Common myeloid progenitor, CD34-positive (primary cell): ENCODE results near the gene SLX4IP.

Experiments used
- CTCF ChIA-PET: fragments of 350-600 bp; sonication (Branson Sonifier 250); formaldehyde crosslinking; loops from one replicate; lab custom pipeline; 2021; ENCODE audit warnings: antibody characterized with exemption; lab: Charles Lee
- POLR2A ChIA-PET: fragments of 350-600 bp; sonication (Branson Sonifier 250); formaldehyde crosslinking; loops from one replicate; lab custom pipeline; 2021; ENCODE audit warnings: antibody characterized with exemption; lab: Charles Lee
- DNase-seq, 3 donors: peaks; one replicate each; pipeline versions ENCODE4 v3.0.0 to v3.0.0-alpha.2; 2013
- H3K27ac ChIP-seq, 2 experiments: 1 replicate in 1 of 2; 2 replicates in 1 of 2; pipeline ENCODE4 v1.7.0; 2013; ENCODE audit warnings: inconsistent platforms in 2 of 2, low read length in 2 of 2, mild to moderate bottlenecking in 2 of 2, low read depth in 1 of 2, moderate library complexity in 1 of 2; ENCODE audit not compliant: severe bottlenecking in 2 of 2, insufficient read depth in 1 of 2, poor library complexity in 1 of 2
- H3K27me3 ChIP-seq, 5 experiments: replicated peaks in 2 of 5; 1 replicate in 3 of 5; 2 replicates in 2 of 5; pipeline versions ENCODE4 v1.6.1 to v1.7.0; 2013; ENCODE audit warnings: low read length in 4 of 5, mild to moderate bottlenecking in 2 of 5, moderate library complexity in 2 of 5, inconsistent platforms in 1 of 5; ENCODE audit not compliant: insufficient read depth in 5 of 5, control insufficient read depth in 4 of 5
- H3K36me3 ChIP-seq, 4 experiments: 1 replicate in 2 of 4; 2 replicates in 2 of 4; pipeline versions ENCODE4 v1.6.1 to v1.7.0; 2013; ENCODE audit warnings: low read length in 3 of 4, control low read depth in 1 of 4, mild to moderate bottlenecking in 1 of 4; ENCODE audit not compliant: control insufficient read depth in 4 of 4, insufficient read depth in 4 of 4
- H3K4me1 ChIP-seq, 4 experiments: 1 replicate in 3 of 4; 2 replicates in 1 of 4; pipeline versions ENCODE4 v1.6.1 to v1.7.1; 2013; ENCODE audit warnings: low read length in 3 of 4, mild to moderate bottlenecking in 3 of 4, control low read depth in 1 of 4, inconsistent platforms in 1 of 4, moderate library complexity in 1 of 4; ENCODE audit not compliant: control insufficient read depth in 4 of 4, insufficient read depth in 4 of 4; ENCODE audit errors: control extremely low read depth in 1 of 4
- H3K4me3 ChIP-seq, 7 experiments: 1 replicate in 4 of 7; 2 replicates in 3 of 7; pipeline versions ENCODE4 v1.5.1 to v1.7.0; 2013; ENCODE audit warnings: mild to moderate bottlenecking in 7 of 7, low read length in 6 of 7, moderate library complexity in 6 of 7, inconsistent platforms in 2 of 7, low read depth in 2 of 7, control low read depth in 1 of 7; ENCODE audit not compliant: insufficient read depth in 4 of 7, control insufficient read depth in 1 of 7; ENCODE audit errors: extremely low read depth in 1 of 7
- H3K9me3 ChIP-seq, 5 experiments: 1 replicate in 4 of 5; 2 replicates in 1 of 5; pipeline versions ENCODE4 v1.6.1 to v1.7.1; 2013; ENCODE audit warnings: low read length in 4 of 5, mild to moderate bottlenecking in 2 of 5, inconsistent platforms in 1 of 5, low read depth in 1 of 5, moderate library complexity in 1 of 5; ENCODE audit not compliant: control insufficient read depth in 4 of 5, insufficient read depth in 2 of 5; ENCODE audit errors: control extremely low read depth in 1 of 5
- WGBS: methylation state at CpG from one replicate; pipeline ENCODE4 v1.1.5; 2013; ENCODE audit not compliant: insufficient coverage; 5-methylcytosine and 5-hydroxymethylcytosine counted together

The SLX4IP gene

GRCh38 chr20:10468340-10468845 is 33.3 kb downstream of the SLX4IP start:
- no peak for DNase-seq
- H3K27me3 ChIP-seq: no peaks in the 10 kb centered on the region
- peaks cover 0 to 12% (median 0%) of the 10 kb centered on the region in 5 experiments for H3K9me3 ChIP-seq
- CTCF ChIA-PET: interaction anchor here (0.8 to 3.0 kb wide), 10 partner anchors 10 to 1075 kb away, joined by 3 to 31 read pairs (median 4); no protein-coding TSS in a partner anchor
- H3K4me3 ChIP-seq: no peak overlapping the region
- peaks cover 4 to 44% (median 16%) of the 10 kb centered on the region in 4 experiments for H3K4me1 ChIP-seq
- no peak overlapping the region for H3K27ac ChIP-seq
- H3K36me3 ChIP-seq: peaks cover 0 to 16% (median 4%) of the 10 kb centered on the region in 4 experiments
- POLR2A ChIA-PET: interaction anchor here (0.8 kb wide), 1 partner anchor 215 kb away, joined by 3 read pairs; no protein-coding TSS in a partner anchor
- 50% methylated on average over 2 of the region's 2 CpGs for WGBS

GRCh38 chr20:10469056-10469455 is 34.0 kb downstream of the SLX4IP start:
- 100% methylated on average over 1 of the region's 2 CpGs for WGBS
- Histone ChIP-seq H3K4me1 (peaks cover 4 to 51% (median 19%) of the 10 kb centered on the region in 4 experiments), H3K4me3 (no peak overlapping the region), H3K36me3 (peaks cover 0 to 12% (median 0%) of the 10 kb centered on the region in 4 experiments), H3K27ac (no peak overlapping the region), H3K9me3 (peaks cover 0 to 6% (median 0%) of the 10 kb centered on the region in 5 experiments), H3K27me3 (no peaks in the 10 kb centered on the region)
- POLR2A ChIA-PET: no interaction called here
- CTCF ChIA-PET: interaction anchor here (0.9 to 3.0 kb wide), 7 partner anchors 10 to 1074 kb away, joined by 3 to 31 read pairs (median 6); no protein-coding TSS in a partner anchor
- DNase-seq: no peak

GRCh38 chr20:10469599-10469998 is 34.5 kb downstream of the SLX4IP start:
- Histone ChIP-seq H3K4me1 (peaks cover 4 to 56% (median 24%) of the 10 kb centered on the region in 4 experiments), H3K4me3 (peak overlapping the region in 1 of 7 experiments; percentile 31), H3K36me3 (peaks cover 0 to 11% (median 0%) of the 10 kb centered on the region in 4 experiments), H3K9me3 (peaks cover 0 to 5% (median 0%) of the 10 kb centered on the region in 5 experiments), H3K27ac (no peak overlapping the region), H3K27me3 (no peaks in the 10 kb centered on the region)
- peak; percentile 83 to 93 (median 92) for DNase-seq
- ChIA-PET CTCF (interaction anchor here (0.7 to 12.8 kb wide), 4 partner anchors 35 to 80 kb away, joined by 3 to 113 read pairs (median 4); no protein-coding TSS in a partner anchor), POLR2A (interaction anchor here (0.7 kb wide), 1 partner anchor 104 kb away, joined by 4 read pairs; no protein-coding TSS in a partner anchor)
- WGBS: 0% methylated on average over 4 of the region's 7 CpGs

GRCh38 chr20:10470276-10470675 is 35.2 kb downstream of the SLX4IP start:
- peaks cover 4 to 63% (median 31%) of the 10 kb centered on the region in 4 experiments for H3K4me1 ChIP-seq
- H3K36me3 ChIP-seq: peaks cover 0 to 5% (median 0%) of the 10 kb centered on the region in 4 experiments
- H3K9me3 ChIP-seq: peaks cover 0 to 5% (median 0%) of the 10 kb centered on the region in 5 experiments
- no peaks in the 10 kb centered on the region for H3K27me3 ChIP-seq
- no peak overlapping the region for H3K4me3 ChIP-seq
- H3K27ac ChIP-seq: no peak overlapping the region
- ChIA-PET POLR2A (no interaction called here), CTCF (interaction anchor here (0.7 to 12.8 kb wide), 6 partner anchors 19 to 79 kb away, joined by 3 to 113 read pairs (median 4); no protein-coding TSS in a partner anchor)
- DNase-seq: no peak
- WGBS: 100% methylated on average over 4 of the region's 6 CpGs

- no peak overlapping the region for H3K27ac ChIP-seq
- CTCF ChIA-PET: interaction anchor here (0.8 to 12.8 kb wide), 7 partner anchors 9 to 80 kb away, joined by 3 to 113 read pairs (median 4); no protein-coding TSS in a partner anchor
- H3K4me3 ChIP-seq: no peak overlapping the region
- 100% methylated on average over 2 of the region's 2 CpGs for WGBS
- H3K36me3 ChIP-seq: peaks cover 0 to 5% (median 0%) of the 10 kb centered on the region in 4 experiments
- POLR2A ChIA-PET: no interaction called here
- DNase-seq: no peak
- peaks cover 0 to 5% (median 0%) of the 10 kb centered on the region in 5 experiments for H3K9me3 ChIP-seq
- H3K4me1 ChIP-seq: peaks cover 9 to 82% (median 43%) of the 10 kb centered on the region in 4 experiments
- H3K27me3 ChIP-seq: no peaks in the 10 kb centered on the region
Measured at GRCh38 chr20:10472871-10473270, 37.8 kb downstream of the SLX4IP start.

- Histone ChIP-seq H3K4me1 (peaks cover 9 to 71% (median 35%) of the 10 kb centered on the region in 4 experiments), H3K27me3 (no peaks in the 10 kb centered on the region), H3K9me3 (peaks cover 0 to 5% (median 0%) of the 10 kb centered on the region in 5 experiments), H3K4me3 (peak overlapping the region in 4 of 7 experiments; percentile 1 to 46 (median 4)), H3K27ac (no peak overlapping the region), H3K36me3 (peaks cover 0 to 5% (median 0%) of the 10 kb centered on the region in 4 experiments)
- 54% methylated on average over 5 of the region's 11 CpGs for WGBS
- peak in 2 of 3 donors; percentile 49 to 52 for DNase-seq
- ChIA-PET CTCF (interaction anchor here (0.8 to 12.8 kb wide), 15 partner anchors 10 to 199 kb away, joined by 3 to 113 read pairs (median 4); partner anchors contain the start of genes JAG1 and MKKS), POLR2A (no interaction called here)
Measured at GRCh38 chr20:10474606-10475184, 39.6 kb downstream of the SLX4IP start.
